Thyroid gland (tissue), 4 donors: ENCODE data around the gene DNTTIP2. TPM values are rescaled to one million over a fixed set of nuclear protein-coding genes. Genes with fewer than 3 reads are reported as not detected.
"Not testable (repeated sequence)": the region's sequence is repeated elsewhere in the genome, so short reads cannot be mapped to it uniquely, and the experiment has no call there.

Experiments used
- DNase-seq, 2 donors: peaks; one replicate each; pipeline ENCODE4 v3.0.0-alpha.2; 2019
- H3K27ac ChIP-seq, 3 donors: fragments of 200-600 bp; sonication (generic); 1 replicate in 2 of 3; 2 replicates in 1 of 3; pipeline ENCODE4 v1.5.1; 2016 to 2019; ENCODE audit warnings: mild to moderate bottlenecking in 1 of 3, moderate library complexity in 1 of 3
- H3K27me3 ChIP-seq: fragments of 200-600 bp; sonication (generic); one replicate; pipeline ENCODE4 v1.5.1; 2019
- H3K36me3 ChIP-seq, 2 donors: fragments of 200-600 bp; sonication (generic); one replicate each; pipeline ENCODE4 v1.5.1; 2016 to 2019
- H3K4me1 ChIP-seq, 2 donors: fragments of 200-600 bp; sonication (generic); one replicate each; pipeline ENCODE4 v1.5.1; 2017 to 2019
- H3K4me3 ChIP-seq, 3 donors: fragments of 200-600 bp; sonication (generic); replicated peaks in 1 of 3; 1 replicate in 2 of 3; 2 replicates in 1 of 3; pipeline ENCODE4 v1.5.1; 2016; ENCODE audit warnings: mild to moderate bottlenecking in 1 of 3
- H3K9me3 ChIP-seq: fragments of 200-600 bp; sonication (generic); one replicate; pipeline ENCODE4 v1.5.1; 2017
- CTCF ChIP-seq, 6 experiments: fragments of 200-600 bp in 3 of 6; fragments of 450-650 bp in 3 of 6; sonication (generic) in 3 of 6; IDR thresholded peaks; one replicate each; pipeline ENCODE4 v1.5.1; 2016 to 2019; ENCODE audit warnings: antibody characterized with exemption in 6 of 6, mild to moderate bottlenecking in 2 of 6, inconsistent platforms in 1 of 6, moderate library complexity in 1 of 6
- POLR2A ChIP-seq, 2 donors: fragments of 450-650 bp; IDR thresholded peaks; one replicate each; pipeline ENCODE4 v1.6.1; 2017; ENCODE audit warnings: antibody characterized with exemption in 2 of 2, mild to moderate bottlenecking in 2 of 2, moderate library complexity in 1 of 2
- WGBS, 2 donors: methylation state at CpG; one replicate each; pipeline ENCODE4 v1.1.5; 2017; 5-methylcytosine and 5-hydroxymethylcytosine counted together
- intact Hi-C: fragments of 100-400 bp; cut with DNase I; formaldehyde crosslinking; loops from one replicate; pipeline ENCODE4 v1.15.1; 2023
- total RNA-seq, 4 donors: library from RNA; depleted of rRNA; stranded (reverse); fragments of >200 nt; gene quantifications; one replicate each; pipeline ENCODE4 v1.2.3, GENCODE V29; 2016

Gene DNTTIP2
- total RNA-seq, 4 donors from 2014 or later = 21.9 to 32.0 (median 27.2) TPM

DNA sequence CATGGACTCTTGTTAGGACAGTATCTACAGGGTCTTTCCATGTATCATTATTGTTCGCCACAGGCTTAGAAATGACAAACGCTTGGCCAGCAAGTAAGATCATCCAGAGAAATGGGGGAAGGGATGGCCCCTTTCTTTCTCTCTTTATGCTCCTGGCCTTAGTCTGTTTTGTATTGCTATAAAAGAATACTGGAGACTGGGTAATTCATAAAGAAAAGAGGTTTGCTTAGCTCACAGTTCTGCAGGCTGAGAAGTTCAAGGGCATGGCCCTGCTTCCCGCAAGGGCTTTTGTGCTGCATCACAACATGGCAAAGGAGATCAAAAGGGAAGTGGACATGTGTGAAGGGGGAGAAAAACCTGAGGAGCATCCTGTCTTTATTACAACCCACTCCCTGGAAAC is 41.0 kb downstream of the DNTTIP2 start:
- intact Hi-C loops = no loop called here
- Histone ChIP-seq H3K4me3 (no peak overlapping the region), H3K4me1 (no peaks in the 10 kb centered on the region), H3K27me3 (no peaks in the 10 kb centered on the region), H3K27ac (no peak overlapping the region), H3K36me3 (no peaks in the 10 kb centered on the region), H3K9me3 (no peaks in the 10 kb centered on the region)
- TF ChIP-seq CTCF (IDR thresholded peaks at IDR 0.05) = no peak
- no peak for DNase-seq
- WGBS, 2 donors = 96 to 99% methylated on average over 3 of the region's 3 CpGs

DNA sequence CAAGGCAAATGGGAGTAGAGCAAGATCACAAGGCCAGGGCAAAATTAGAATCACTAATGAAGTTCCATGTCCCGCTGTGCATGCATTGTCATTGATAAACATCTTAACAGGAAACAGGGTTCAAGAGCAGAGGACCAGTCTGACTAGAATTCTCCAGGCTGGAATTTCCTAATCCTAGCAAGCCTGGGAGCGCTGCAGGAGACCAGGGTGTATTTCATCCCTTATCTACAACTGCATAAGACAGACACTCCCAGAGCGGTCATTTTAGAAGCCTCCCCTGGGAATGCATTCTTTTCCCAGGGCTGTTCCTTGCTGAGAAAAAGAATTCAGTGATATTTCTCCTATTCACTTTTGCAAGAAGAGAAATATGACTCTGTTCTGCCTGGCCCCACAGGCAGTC is 45.7 kb downstream of the DNTTIP2 start:
- H3K9me3 ChIP-seq, H3K27me3 ChIP-seq, DNase-seq, H3K4me3 ChIP-seq, H3K36me3 ChIP-seq, H3K27ac ChIP-seq, H3K4me1 ChIP-seq, intact Hi-C loops: not testable (repeated sequence)
- WGBS, 2 donors = 95 to 97% methylated on average over 3 of the region's 3 CpGs

- intact Hi-C loops = no loop called here
- DNase-seq = no peak
- WGBS, 2 donors = 93 to 97% methylated on average over 4 of the region's 4 CpGs
- Histone ChIP-seq H3K4me1 (no peaks in the 10 kb centered on the region), H3K36me3 (no peaks in the 10 kb centered on the region), H3K4me3 (no peak overlapping the region), H3K9me3 (no peaks in the 10 kb centered on the region), H3K27me3 (no peaks in the 10 kb centered on the region), H3K27ac (no peak overlapping the region)
- no peak for TF ChIP-seq POLR2A (IDR thresholded peaks at IDR 0.05)
These were observed 49.9 kb downstream of the DNTTIP2 start for GRCh38 chr1:93829061-93829460.

DNA sequence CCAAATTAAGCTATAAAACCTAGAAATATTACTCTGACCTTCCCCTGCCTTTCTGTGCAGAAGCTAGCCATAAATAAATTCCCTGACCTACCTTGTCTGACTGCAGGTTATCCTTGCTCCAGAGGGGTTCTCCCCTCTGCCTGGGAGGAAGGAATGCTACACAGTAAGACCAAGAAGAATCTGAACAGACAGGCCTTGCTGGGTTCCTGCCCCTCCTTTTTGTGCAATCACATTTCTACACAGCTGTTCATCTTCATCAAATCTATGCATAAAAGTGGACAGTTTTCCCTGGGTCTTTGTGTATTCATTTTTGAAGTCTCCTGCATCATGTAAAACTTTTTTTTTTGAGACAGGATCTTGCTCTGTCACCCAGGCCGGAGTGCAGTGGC is 50.6 kb downstream of the DNTTIP2 start:
- Histone ChIP-seq H3K36me3 (no peaks in the 10 kb centered on the region), H3K9me3 (no peaks in the 10 kb centered on the region), H3K4me3 (no peak overlapping the region), H3K27me3 (no peaks in the 10 kb centered on the region), H3K4me1 (no peaks in the 10 kb centered on the region), H3K27ac (no peak overlapping the region)
- TF ChIP-seq POLR2A (IDR thresholded peaks at IDR 0.05) (no peak), CTCF (IDR thresholded peaks at IDR 0.05) (no peak)
- WGBS, 2 donors = 81 to 100% methylated on average over 1 of the region's 1 CpG
- intact Hi-C loops = no loop called here
- no peak for DNase-seq

GRCh38 chr1:93827633-93828366 is 51.2 kb downstream of the DNTTIP2 start:
- TF ChIP-seq POLR2A (IDR thresholded peaks at IDR 0.05) (no peak), CTCF (IDR thresholded peaks at IDR 0.05) (no peak)
- H3K36me3 ChIP-seq = no peaks in the 10 kb centered on the region
- H3K27me3 ChIP-seq = no peaks in the 10 kb centered on the region
- no peaks in the 10 kb centered on the region for H3K9me3 ChIP-seq
- DNase-seq = no peak
- no peak overlapping the region for H3K27ac ChIP-seq
- H3K4me3 ChIP-seq = no peak overlapping the region
- H3K4me1 ChIP-seq = no peaks in the 10 kb centered on the region
- intact Hi-C loops = no loop called here
- WGBS, 2 donors = 92 to 96% methylated on average over 3 of the region's 3 CpGs

GRCh38 chr1:93827128-93827527 is 51.9 kb downstream of the DNTTIP2 start:
- no peak overlapping the region for H3K4me3 ChIP-seq
- no peak for DNase-seq
- TF ChIP-seq CTCF (IDR thresholded peaks at IDR 0.05) (no peak), POLR2A (IDR thresholded peaks at IDR 0.05) (no peak)
- H3K9me3 ChIP-seq = no peaks in the 10 kb centered on the region
- H3K36me3 ChIP-seq = no peaks in the 10 kb centered on the region
- 100% methylated on average over 1 of the region's 1 CpG for WGBS, 2 donors
- no peaks in the 10 kb centered on the region for H3K27me3 ChIP-seq
- no peak overlapping the region for H3K27ac ChIP-seq
- no peaks in the 10 kb centered on the region for H3K4me1 ChIP-seq
- intact Hi-C loops = no loop called here
